ENCODE results near the gene KCNG1.

Gene KCNG1

DNA sequence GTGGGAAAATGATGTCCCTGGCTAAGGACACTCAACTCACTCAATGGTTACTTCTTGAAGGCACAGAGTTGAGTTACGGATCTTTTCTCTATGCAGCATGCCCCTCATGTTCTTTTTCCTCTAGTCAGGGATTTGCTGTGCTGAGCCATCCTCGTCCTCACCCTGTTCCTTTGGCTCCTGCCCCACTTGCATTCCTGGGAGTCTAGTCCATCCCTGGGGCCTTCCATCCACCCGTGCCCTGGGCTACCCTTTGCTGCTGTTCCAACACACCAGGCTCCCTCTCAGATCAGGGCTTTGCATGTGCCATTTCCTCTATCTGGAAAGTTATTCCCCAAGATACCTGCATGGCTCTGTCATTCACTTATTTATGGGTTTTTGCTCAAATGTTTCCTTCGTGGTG is 13.3 kb upstream of the KCNG1 start:
- DNase-seq: no peak

- DNase-seq: no peak
These were observed 12.2 kb upstream of the KCNG1 start for GRCh38 chr20:51034988-51035656.

DNA sequence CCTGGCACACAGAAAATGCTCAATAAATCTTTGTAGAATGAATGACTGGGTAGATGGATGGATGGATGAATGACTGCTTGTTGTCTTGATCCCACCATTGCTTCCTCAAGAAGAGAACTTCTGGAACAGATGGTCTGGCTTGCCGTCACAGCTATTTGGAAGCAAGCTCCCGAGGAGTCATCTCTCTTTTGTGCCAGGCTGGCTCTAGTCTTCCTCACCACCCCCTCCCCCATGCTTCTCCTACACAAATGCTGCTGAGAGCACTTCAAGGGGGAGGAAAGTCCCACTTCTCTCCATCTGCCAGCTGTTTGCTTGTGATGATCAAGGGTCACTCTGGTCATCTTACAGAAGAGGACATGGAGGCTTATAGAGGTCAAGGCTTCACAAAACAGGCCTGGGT is 11.6 kb upstream of the KCNG1 start:
- DNase-seq: no peak

- no peak for DNase-seq
These were observed 7.3 kb upstream of the KCNG1 start for GRCh38 chr20:51029963-51030920.

DNA sequence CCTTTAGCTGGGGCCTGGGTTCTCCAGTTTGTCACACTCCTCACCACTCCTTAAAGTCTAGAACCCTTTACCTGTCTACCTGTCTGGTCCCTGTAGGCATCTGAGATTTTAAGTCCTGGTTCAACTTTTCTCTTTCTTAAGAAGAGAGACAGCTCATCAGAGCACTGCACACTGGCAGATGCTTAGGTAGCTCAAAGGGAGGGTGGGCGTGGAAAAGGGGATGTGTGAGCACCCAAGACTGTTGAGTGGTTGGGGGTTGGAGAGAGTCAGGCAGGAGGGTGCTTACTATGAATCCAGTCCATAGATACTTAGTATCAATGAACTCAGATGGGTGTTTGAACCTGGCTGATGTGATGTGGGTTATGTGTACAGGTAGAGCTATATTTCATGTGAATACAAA is 6.6 kb upstream of the KCNG1 start:
- no peak for DNase-seq

- no peak for DNase-seq
These were observed 5.8 kb upstream of the KCNG1 start for GRCh38 chr20:51028616-51029212.

DNA sequence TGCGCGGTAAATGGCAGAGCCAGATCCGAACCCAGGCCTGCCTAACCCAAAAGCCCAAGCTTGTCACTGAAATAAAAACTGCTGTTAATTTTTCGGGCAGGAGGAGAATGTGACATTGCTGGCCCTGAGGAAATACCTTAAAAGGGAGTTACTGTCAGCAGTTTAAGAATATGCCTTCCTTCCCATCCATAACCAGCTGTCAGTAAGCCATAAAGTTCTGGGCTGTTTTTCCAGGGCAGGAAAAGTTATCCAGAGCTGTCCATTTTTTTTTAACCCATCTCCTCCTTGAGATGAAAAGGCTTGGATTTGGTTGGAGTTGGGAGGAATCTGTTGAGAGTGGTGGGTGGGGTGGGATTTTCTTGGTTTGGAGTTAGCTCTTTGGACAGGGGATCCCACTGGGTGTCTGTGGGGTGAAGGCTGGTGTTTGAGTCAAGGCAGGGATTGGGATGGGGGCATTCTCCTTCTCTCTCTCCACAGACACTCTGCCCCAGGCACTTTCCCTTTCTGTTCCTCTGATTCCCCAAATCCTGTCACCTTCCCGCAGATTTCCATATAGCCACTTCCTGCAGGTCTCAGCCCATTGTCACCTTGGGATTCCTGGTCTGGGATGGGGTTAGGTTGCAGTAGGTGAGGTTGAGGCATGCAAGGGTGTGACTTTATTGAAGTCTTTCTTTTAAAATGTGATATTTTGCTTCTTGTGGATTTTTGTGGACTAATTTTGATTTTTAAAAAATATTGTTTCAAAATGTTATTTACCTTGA is 4.3 kb upstream of the KCNG1 start:
- DNase-seq: no peak

DNA sequence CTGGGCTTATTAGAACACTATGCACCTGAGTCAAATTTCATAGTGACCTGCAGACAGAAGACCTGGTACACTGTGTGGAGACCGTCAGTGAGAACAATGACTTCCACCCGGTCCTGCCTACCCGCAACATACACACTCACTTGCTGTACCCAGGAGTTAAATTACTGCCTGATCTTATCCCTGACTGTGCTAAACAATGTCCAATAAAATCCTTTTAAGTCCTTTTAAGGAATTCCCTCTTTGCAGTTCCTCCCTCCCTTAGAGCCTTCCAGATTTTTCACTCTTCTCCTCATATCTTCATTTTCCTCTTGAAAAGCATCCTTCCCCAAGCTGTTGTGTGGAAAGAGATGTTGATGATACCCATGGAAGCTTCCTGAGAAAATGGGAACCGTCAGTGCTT is 3.4 kb upstream of the KCNG1 start:
- DNase-seq: no peak

- DNase-seq: no peak
These were observed 1.9 kb upstream of the KCNG1 start for GRCh38 chr20:51024761-51025160.

- DNase-seq: no peak
These were observed 779 bp upstream of the KCNG1 start for GRCh38 chr20:51023617-51024155.

- no peak for DNase-seq
These were observed 592 bp downstream of the KCNG1 start for GRCh38 chr20:51022227-51022802.

DNA sequence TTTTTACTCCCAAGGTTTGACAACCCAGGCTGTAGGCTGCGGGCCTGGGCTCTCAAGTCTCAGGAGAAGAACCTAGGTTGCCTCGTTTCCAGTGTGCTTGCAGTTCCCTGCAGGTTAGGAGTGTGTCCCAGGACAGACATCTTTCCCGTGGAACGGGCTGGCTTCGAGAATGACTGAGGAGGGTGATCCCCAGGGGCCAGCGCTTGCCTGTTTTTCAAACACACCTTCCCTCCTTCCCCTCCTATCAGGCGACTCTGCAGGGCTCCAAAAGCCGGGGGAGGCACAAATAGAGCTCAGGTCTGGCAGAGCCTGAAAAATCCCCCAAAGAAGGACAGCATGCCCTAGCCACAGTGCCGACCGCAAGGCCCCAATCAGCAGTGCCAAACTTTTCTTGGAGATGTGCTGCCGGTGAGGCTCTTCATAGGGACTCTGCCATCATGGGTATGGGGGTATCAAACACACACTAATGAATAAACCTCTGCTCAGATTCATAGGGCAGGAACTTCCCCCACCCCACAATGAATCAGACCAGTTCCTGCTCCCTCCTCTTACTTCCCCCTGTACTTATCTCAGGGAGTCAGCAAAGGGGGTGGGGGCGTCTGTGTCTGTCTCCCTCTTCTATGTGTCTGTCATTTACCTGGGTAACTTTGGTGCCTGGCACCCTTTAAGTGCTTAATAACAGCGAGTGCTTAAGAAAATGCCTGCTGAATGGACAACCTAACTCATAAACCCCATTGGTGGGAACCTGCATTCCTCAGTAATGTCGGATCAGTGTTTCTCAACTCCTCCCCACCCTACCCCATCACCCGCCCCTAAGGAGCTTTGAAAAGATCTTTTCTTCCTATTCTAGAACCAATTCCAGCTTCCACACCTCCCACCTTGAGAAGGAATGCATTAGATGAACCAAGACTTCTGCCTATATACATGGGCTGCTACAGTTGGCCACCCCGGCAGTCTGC is 1.6 kb downstream of the KCNG1 start:
- no peak for DNase-seq

- DNase-seq: no peak
These were observed 2.2 kb downstream of the KCNG1 start for GRCh38 chr20:51020657-51021056.

- no peak for DNase-seq
These were observed 3.0 kb downstream of the KCNG1 start for GRCh38 chr20:51019656-51020592.

DNA sequence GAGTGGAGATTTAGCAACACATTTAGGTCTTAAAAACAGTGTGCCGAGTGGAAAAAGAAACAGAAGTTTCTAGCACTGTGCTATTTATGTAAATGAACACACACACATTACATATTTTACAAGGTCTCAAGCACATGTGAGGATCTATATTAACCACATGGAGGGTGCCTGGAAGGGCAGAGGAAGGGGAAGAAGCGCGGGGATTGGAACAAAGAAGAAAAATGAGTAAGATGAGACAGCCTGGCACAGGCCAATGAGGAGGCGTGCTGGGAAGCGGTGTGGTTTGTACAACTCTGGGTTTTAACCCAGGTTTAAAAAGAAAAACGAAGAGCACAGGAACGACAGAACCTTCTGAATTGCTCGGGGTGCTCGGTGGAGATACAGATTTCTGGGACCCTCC is 5.7 kb downstream of the KCNG1 start:
- no peak for DNase-seq

GRCh38 chr20:51016521-51016920 is 6.4 kb downstream of the KCNG1 start:
- no peak for DNase-seq

DNA sequence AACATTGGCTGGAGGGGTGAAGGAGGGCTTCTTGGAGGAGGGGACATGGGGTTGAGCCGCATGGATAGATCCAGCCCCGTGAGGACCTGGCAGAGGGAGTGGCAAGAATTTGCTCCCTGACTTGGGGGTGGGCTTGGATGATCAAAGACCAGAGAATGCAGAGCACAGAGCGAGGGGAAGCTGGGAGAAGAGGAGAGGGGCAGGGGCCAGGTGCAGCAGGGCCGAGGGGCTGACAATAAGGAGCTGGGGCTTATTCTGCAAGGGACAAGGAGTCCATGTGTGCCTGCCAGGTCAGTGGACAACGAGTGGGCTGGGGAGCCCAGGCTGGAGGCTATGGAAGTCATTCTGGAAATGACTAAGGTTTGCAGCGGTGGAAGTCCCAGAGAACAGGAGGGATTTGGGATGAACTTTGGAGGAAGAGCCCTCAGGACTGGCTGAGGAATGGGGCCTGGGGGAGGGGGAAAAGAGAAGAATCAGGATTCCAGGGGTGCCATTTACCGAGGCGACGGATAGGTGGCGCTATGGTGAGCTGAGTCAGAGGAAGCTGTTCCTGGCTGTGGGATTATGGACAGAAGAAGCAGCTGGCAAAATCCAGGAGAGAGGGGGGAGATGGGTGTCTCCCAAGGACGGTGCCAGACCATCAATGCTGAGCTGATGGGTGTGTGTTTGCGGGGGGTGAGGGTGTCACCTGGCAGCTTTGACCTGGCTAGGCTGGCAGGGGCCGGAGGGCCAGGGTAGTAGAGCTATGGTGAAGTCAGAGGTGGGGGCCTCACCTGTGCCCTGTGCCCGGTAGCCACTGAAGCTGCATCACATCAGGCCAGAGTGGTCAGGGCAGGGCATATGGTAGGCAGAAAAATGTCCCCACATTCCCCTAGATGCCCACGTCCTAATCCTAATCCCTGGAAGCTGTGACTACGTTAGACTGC is 7.8 kb downstream of the KCNG1 start:
- DNase-seq: peak; percentile 65

GRCh38 chr20:51013577-51014330 is 9.2 kb downstream of the KCNG1 start:
- peak; percentile 26 for DNase-seq
